GM23248 (cell line): Measurements from ENCODE around the gene IMP3. TPM values are rescaled to one million over a fixed set of nuclear protein-coding genes. Genes with fewer than 3 reads are reported as not detected.
A peak's percentile ranks its signal among the peaks of the same experiment; 100 is the strongest.

ENCODE experiments used
- DNase-seq: peaks from one replicate; pipeline ENCODE4 v3.0.0-alpha.2; 2015
- H2AFZ ChIP-seq: fragments of 200-600 bp; sonication (generic); 2 replicates; pipeline ENCODE4 v1.6.1; 2016; ENCODE audit warnings: antibody characterized with exemption
- H3F3A ChIP-seq: fragments of 200-600 bp; sonication (generic); 2 replicates; pipeline ENCODE4 v1.6.1; 2016; ENCODE audit warnings: mild to moderate bottlenecking, antibody characterized with exemption, mixed run types; ENCODE audit not compliant: insufficient read depth
- H3K27ac ChIP-seq: fragments of 200-600 bp; sonication (generic); 2 replicates; pipeline ENCODE4 v1.5.1; 2016; ENCODE audit warnings: mild to moderate bottlenecking
- H3K27me3 ChIP-seq: fragments of 200-600 bp; sonication (generic); replicated peaks from 2 replicates; pipeline ENCODE4 v1.6.1; 2016; ENCODE audit warnings: mild to moderate bottlenecking; ENCODE audit not compliant: insufficient read depth
- H3K36me3 ChIP-seq: fragments of 200-600 bp; sonication (generic); 2 replicates; pipeline ENCODE4 v1.6.1; 2016; ENCODE audit warnings: low read depth, mild to moderate bottlenecking
- H3K4me1 ChIP-seq: fragments of 200-600 bp; sonication (generic); 2 replicates; pipeline ENCODE4 v1.6.1; 2016; ENCODE audit warnings: mild to moderate bottlenecking; ENCODE audit not compliant: insufficient read depth
- H3K4me2 ChIP-seq: fragments of 200-600 bp; sonication (generic); one replicate; pipeline ENCODE4 v1.6.1; 2016; ENCODE audit warnings: mild to moderate bottlenecking; ENCODE audit not compliant: unreplicated experiment
- H3K4me3 ChIP-seq: fragments of 200-600 bp; sonication (generic); 2 replicates; pipeline ENCODE4 v1.5.1; 2016; ENCODE audit warnings: mild to moderate bottlenecking
- H3K79me2 ChIP-seq: fragments of 200-600 bp; sonication (generic); 2 replicates; pipeline ENCODE4 v1.6.1; 2016; ENCODE audit warnings: mild to moderate bottlenecking; ENCODE audit not compliant: insufficient read depth
- H3K9ac ChIP-seq: fragments of 200-600 bp; sonication (generic); 2 replicates; pipeline ENCODE4 v1.6.1; 2016; ENCODE audit warnings: mild to moderate bottlenecking
- H3K9me2 ChIP-seq: fragments of 200-600 bp; sonication (generic); 2 replicates; pipeline ENCODE4 v1.6.1; 2016; ENCODE audit warnings: mixed run types, mild to moderate bottlenecking, moderate library complexity; ENCODE audit not compliant: insufficient read depth
- H3K9me3 ChIP-seq: fragments of 200-600 bp; sonication (generic); one replicate; pipeline ENCODE4 v1.6.1; 2017; ENCODE audit warnings: low read depth
- H4K20me1 ChIP-seq: fragments of 200-600 bp; sonication (generic); 2 replicates; pipeline ENCODE4 v1.6.0; 2016; ENCODE audit not compliant: insufficient read depth
- EZH2 ChIP-seq: fragments of 200-600 bp; sonication (generic); IDR thresholded peaks from 2 replicates; pipeline ENCODE4 v1.6.1; 2018; ENCODE audit warnings: antibody characterized with exemption, mild to moderate bottlenecking; ENCODE audit not compliant: insufficient read depth, poor library complexity, severe bottlenecking
- EZH2phosphoT487 ChIP-seq: fragments of 200-600 bp; sonication (generic); IDR thresholded peaks from 2 replicates; pipeline ENCODE4 v1.6.1; 2018; ENCODE audit warnings: antibody characterized with exemption, moderate library complexity, mild to moderate bottlenecking, low read depth; ENCODE audit not compliant: insufficient read depth
- whole genome bisulfite sequencing, 2 experiments: methylation state at CpG; one replicate each; pipeline ENCODE4 v1.1.6; 2015 to 2017; ENCODE audit warnings: low lambda C conversion rate in 2 of 2, low coverage in 1 of 2; ENCODE audit errors: missing lambda C conversion rate in 2 of 2; 5-methylcytosine and 5-hydroxymethylcytosine counted together
- in situ Hi-C: fragments of 300-500 bp; cut with MboI; formaldehyde crosslinking; loops from 2 replicates; pipeline ENCODE4 v1.15.0; 2020
- polyA plus RNA-seq: library from polyadenylated mRNA; unstranded; fragments of >200 nt; fragmentation: Nextera tagmentation; extraction: Ambion mirVana; gene quantifications from 2 replicates; pipeline ENCODE4 v1.2.1, GENCODE V29; 2016
- total RNA-seq: library from RNA; depleted of rRNA; stranded (reverse); fragments of >200 nt; shearing (Covaris generic); gene quantifications from 2 replicates; pipeline ENCODE4 v1.2.3, GENCODE V29; 2014

The IMP3 gene
- total and polyA plus RNA-seq, 2 experiments from 2014 or later = 105 to 138 TPM

- H3K27me3 ChIP-seq = no peaks in the 10 kb centered on the region
- no peak for DNase-seq
- in situ Hi-C loops = no loop called here
- TF ChIP-seq EZH2 (no peak), EZH2phosphoT487 (no peak)
- no peak overlapping the region for H3K27ac ChIP-seq
- 95 to 96% methylated on average over 5 of the region's 5 CpGs for WGBS, 2 experiments
- H3K9me3 ChIP-seq = no peaks in the 10 kb centered on the region
- no peak overlapping the region for H3K4me3 ChIP-seq
- no peaks in the 10 kb centered on the region; the same call in 1 of the 2 replicates for H4K20me1 ChIP-seq
- H3K4me1 ChIP-seq = peaks cover 44% of the 10 kb centered on the region
- no peak overlapping the region for H3K4me2 ChIP-seq
- H3K9me2 ChIP-seq = no peaks in the 10 kb centered on the region
- H3K9ac ChIP-seq = no peak overlapping the region
- no peak overlapping the region for H2AFZ ChIP-seq
- peaks cover 78% of the 10 kb centered on the region for H3K79me2 ChIP-seq
- no peaks in the 10 kb centered on the region for H3K36me3 ChIP-seq
- peaks cover 29% of the 10 kb centered on the region; the same call in 1 of the 2 replicates for H3F3A ChIP-seq
Observed at GRCh38 chr15:75656331-75656730, 16.3 kb upstream of the IMP3 start.

- in situ Hi-C loops = no loop called here
- H3K27ac ChIP-seq = no peak overlapping the region
- H3K4me1 ChIP-seq = peaks cover 47% of the 10 kb centered on the region
- H3K27me3 ChIP-seq = no peaks in the 10 kb centered on the region
- H3K36me3 ChIP-seq = no peaks in the 10 kb centered on the region
- 0 out of 2 replicates have a peak, but pooled peaks cover 29% of the 10 kb centered on the region for H3F3A ChIP-seq
- no peaks in the 10 kb centered on the region for H3K9me3 ChIP-seq
- no peaks in the 10 kb centered on the region; the same call in 1 of the 2 replicates for H4K20me1 ChIP-seq
- TF ChIP-seq EZH2 = no peak
- no peak for TF ChIP-seq EZH2phosphoT487
- no peak for DNase-seq
- no peak overlapping the region for H3K4me2 ChIP-seq
- peaks cover 82% of the 10 kb centered on the region for H3K79me2 ChIP-seq
- 58 to 65% methylated on average over 4 of the region's 4 CpGs for WGBS, 2 experiments
- no peaks in the 10 kb centered on the region for H3K9me2 ChIP-seq
- no peak overlapping the region for H2AFZ ChIP-seq
- H3K4me3 ChIP-seq = no peak overlapping the region
- H3K9ac ChIP-seq = no peak overlapping the region
Observed at GRCh38 chr15:75655931-75656330, 15.9 kb upstream of the IMP3 start.

- H4K20me1 ChIP-seq = no peaks in the 10 kb centered on the region; the same call in 1 of the 2 replicates
Observed at GRCh38 chr15:75654201-75654907, 14.3 kb upstream of the IMP3 start.

GRCh38 chr15:75653347-75653913, 13.4 kb upstream of the IMP3 start:
- TF ChIP-seq EZH2 (no peak), EZH2phosphoT487 (no peak)
- no peaks in the 10 kb centered on the region for H3K9me2 ChIP-seq
- H3K4me3 ChIP-seq = peak overlapping the region; percentile 85; the same call in 1 of the 2 replicates
- no peaks in the 10 kb centered on the region for H3K27me3 ChIP-seq
- no peaks in the 10 kb centered on the region; the same call in 1 of the 2 replicates for H4K20me1 ChIP-seq
- peaks cover 11% of the 10 kb centered on the region; the same call in 1 of the 2 replicates for H3F3A ChIP-seq
- no peak overlapping the region for H2AFZ ChIP-seq
- 67 to 69% methylated on average over 16 of the region's 16 CpGs for WGBS, 2 experiments
- peaks cover 99% of the 10 kb centered on the region for H3K79me2 ChIP-seq
- no peaks in the 10 kb centered on the region for H3K9me3 ChIP-seq
- H3K9ac ChIP-seq = peak overlapping the region; percentile 96
- no peak overlapping the region for H3K27ac ChIP-seq
- H3K4me2 ChIP-seq = peak overlapping the region; percentile 89
- no peaks in the 10 kb centered on the region for H3K36me3 ChIP-seq
- DNase-seq = no peak
- in situ Hi-C loops = no loop called here
- H3K4me1 ChIP-seq = peaks cover 50% of the 10 kb centered on the region

More at GRCh38 chr15:75654201-75654907, 14.3 kb upstream of the IMP3 start:
- 30 to 36% methylated on average over 4 of the region's 4 CpGs for WGBS, 2 experiments
- Histone ChIP-seq H3K27ac (no peak overlapping the region), H3F3A (0 out of 2 replicates have a peak, but pooled peaks cover 15% of the 10 kb centered on the region), H3K36me3 (no peaks in the 10 kb centered on the region), H3K9me3 (no peaks in the 10 kb centered on the region), H3K4me1 (peaks cover 46% of the 10 kb centered on the region), H3K9ac (no peak overlapping the region), H3K4me2 (no peak overlapping the region), H3K4me3 (no peak overlapping the region), H3K27me3 (no peaks in the 10 kb centered on the region), H3K79me2 (peaks cover 97% of the 10 kb centered on the region), H2AFZ (no peak overlapping the region), H3K9me2 (no peaks in the 10 kb centered on the region)
- DNase-seq = no peak
- TF ChIP-seq EZH2 = no peak
- TF ChIP-seq EZH2phosphoT487 = no peak
- in situ Hi-C loops = no loop called here
